ENCODE results near the gene MED6.

- TF ChIP-seq POLR2A (IDR thresholded peaks at IDR 0.05) (no peak), CTCF (IDR thresholded peaks at IDR 0.05 in 8 of 11, conservative IDR thresholded peaks at IDR 0.05 in 3 of 11) (no peak), POLR2AphosphoS5 (IDR thresholded peaks at IDR 0.05) (no peak)
Measured at GRCh38 chr14:70611216-70611615, 10.8 kb upstream of the MED6 start.

All from spleen (tissue), 7 donors.